Panc1 (cell line): ENCODE data around the gene P2RY8. TPM values are rescaled to one million over a fixed set of nuclear protein-coding genes. Genes with fewer than 3 reads are reported as not detected.

Experiments
- ATAC-seq: fragments of 200-7000 bp; cut with Tn5 transposase; 2 replicates; pipeline ENCODE4 v1.9.1; 2020; ENCODE audit warnings: mild to moderate bottlenecking, moderate library complexity
- BruUV-seq: library from RNA; stranded (reverse); fragments of 400-500 nt; replicated peaks from 2 replicates; lab custom pipeline; 2021; lab: Mats Ljungman, UMichigan
- CTCF ChIA-PET: fragments of 300-600 bp; sonication (Branson Sonifier 250); formaldehyde crosslinking; loops from one replicate; lab custom pipeline; 2022; ENCODE audit warnings: antibody characterized with exemption; lab: Charles Lee
- POLR2A ChIA-PET: fragments of 300-600 bp; sonication (Branson Sonifier 250); formaldehyde crosslinking; loops from one replicate; lab custom pipeline; 2022; ENCODE audit warnings: antibody characterized with exemption; lab: Charles Lee
- DNase-seq: peaks from one replicate; pipeline ENCODE4 v3.0.0-alpha.2; 2010; ENCODE audit warnings: low read depth, low spot score
- H3K27ac ChIP-seq: 2 replicates; pipeline ENCODE4 v1.5.1; 2011; ENCODE audit warnings: mild to moderate bottlenecking, low read length, inconsistent platforms
- H3K27me3 ChIP-seq: fragments of 200-500 bp; sonication (Bioruptor generic); 2 replicates; pipeline ENCODE4 v1.6.0; 2014; ENCODE audit warnings: low read length, inconsistent platforms; ENCODE audit not compliant: control insufficient read depth, insufficient read depth
- H3K36me3 ChIP-seq: fragments of 200-500 bp; sonication (Bioruptor generic); 2 replicates; pipeline ENCODE4 v1.5.1; 2014; ENCODE audit warnings: inconsistent platforms, mild to moderate bottlenecking, low read length, moderate library complexity; ENCODE audit not compliant: control insufficient read depth, insufficient read depth
- H3K4me1 ChIP-seq: 2 replicates; pipeline ENCODE4 v1.5.1; 2011; ENCODE audit warnings: inconsistent platforms, mild to moderate bottlenecking, low read length, moderate library complexity; ENCODE audit not compliant: control insufficient read depth, insufficient read depth
- H3K4me3 ChIP-seq, 2 experiments: 2 replicates each; pipeline ENCODE4 v1.5.1; 2011 to 2012; ENCODE audit warnings: low read depth in 2 of 2, low read length in 2 of 2, mild to moderate bottlenecking in 2 of 2, inconsistent platforms in 1 of 2, moderate library complexity in 1 of 2
- H3K9me3 ChIP-seq: fragments of 200-500 bp; sonication (Bioruptor generic); 2 replicates; pipeline ENCODE4 v1.5.1; 2014; ENCODE audit warnings: low read depth, mild to moderate bottlenecking, inconsistent platforms, low read length, moderate library complexity; ENCODE audit not compliant: control insufficient read depth, insufficient read depth
- POLR2AphosphoS5 ChIP-seq: IDR thresholded peaks from 2 replicates; pipeline ENCODE4 v1.6.1; 2012; ENCODE audit warnings: mild to moderate bottlenecking, low read depth, low read length, moderate library complexity
- SIN3A ChIP-seq: IDR thresholded peaks from 2 replicates; pipeline ENCODE4 v1.6.1; 2012; ENCODE audit warnings: low read depth, mild to moderate bottlenecking, low read length, moderate library complexity, borderline replicate concordance; ENCODE audit not compliant: insufficient read depth
- TCF7L2 ChIP-seq: IDR thresholded peaks from 2 replicates; pipeline ENCODE4 v1.6.1; 2011; ENCODE audit warnings: mild to moderate bottlenecking, low read depth, low read length, inconsistent platforms
- in situ Hi-C: cut with HindIII; loops from 2 replicates; pipeline ENCODE4 v1.10.0; 2016; ENCODE audit warnings: low sequenced_read_pairs, low pct_unique_long_range_greater_than_20kb
- intact Hi-C: fragments of 100-400 bp; cut with micrococcal nuclease; formaldehyde crosslinking; loops from one replicate; pipeline ENCODE4 v1.10.0; 2022; ENCODE audit not compliant: unreplicated experiment
- total RNA-seq: library from RNA; stranded (reverse); gene quantifications from one replicate; pipeline ENCODE4 v1.2.1, GENCODE V29; 2021; ENCODE audit not compliant: unreplicated experiment
- TF ChIP-seq, protein P1 (sequence below): fragments of 450-650 bp; IDR thresholded peaks from 2 replicates; pipeline ENCODE4 v1.5.1; 2017; ENCODE audit warnings: mild to moderate bottlenecking
- TF ChIP-seq, protein P2 (sequence below), 2 experiments: IDR thresholded peaks; 2 replicates each; pipeline ENCODE4 v1.6.1; 2011 to 2012; ENCODE audit warnings: low read depth in 2 of 2, control low read depth in 1 of 2, low read length in 1 of 2, mild to moderate bottlenecking in 1 of 2, moderate library complexity in 1 of 2; ENCODE audit not compliant: insufficient read depth in 1 of 2

Gene P2RY8
- total RNA-seq, 1 experiment from 2014 or later: 0.18 TPM

DNA sequence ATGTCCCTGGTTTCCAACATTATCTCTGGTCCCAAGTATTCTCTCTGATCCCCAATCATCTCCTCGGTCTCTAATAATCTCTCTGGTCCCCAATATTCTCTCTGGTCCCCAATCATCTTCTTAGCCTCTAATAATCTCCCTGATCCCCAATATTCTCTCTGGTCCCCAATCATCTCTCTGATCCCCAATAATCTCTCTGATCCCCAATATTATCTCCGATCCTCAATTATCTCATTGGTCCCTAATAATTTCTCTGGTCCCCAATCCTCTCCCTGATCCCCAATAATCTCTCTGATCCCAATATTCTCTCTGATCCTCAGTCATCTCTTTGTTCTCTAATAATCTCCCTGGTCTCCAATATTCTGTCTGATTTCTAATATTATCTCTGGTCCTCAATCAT lies 16.6 kb downstream of the P2RY8 start:
- TF ChIP-seq TCF7L2 (no peak), POLR2AphosphoS5 (no peak)
- TF ChIP-seq, protein P1, sequence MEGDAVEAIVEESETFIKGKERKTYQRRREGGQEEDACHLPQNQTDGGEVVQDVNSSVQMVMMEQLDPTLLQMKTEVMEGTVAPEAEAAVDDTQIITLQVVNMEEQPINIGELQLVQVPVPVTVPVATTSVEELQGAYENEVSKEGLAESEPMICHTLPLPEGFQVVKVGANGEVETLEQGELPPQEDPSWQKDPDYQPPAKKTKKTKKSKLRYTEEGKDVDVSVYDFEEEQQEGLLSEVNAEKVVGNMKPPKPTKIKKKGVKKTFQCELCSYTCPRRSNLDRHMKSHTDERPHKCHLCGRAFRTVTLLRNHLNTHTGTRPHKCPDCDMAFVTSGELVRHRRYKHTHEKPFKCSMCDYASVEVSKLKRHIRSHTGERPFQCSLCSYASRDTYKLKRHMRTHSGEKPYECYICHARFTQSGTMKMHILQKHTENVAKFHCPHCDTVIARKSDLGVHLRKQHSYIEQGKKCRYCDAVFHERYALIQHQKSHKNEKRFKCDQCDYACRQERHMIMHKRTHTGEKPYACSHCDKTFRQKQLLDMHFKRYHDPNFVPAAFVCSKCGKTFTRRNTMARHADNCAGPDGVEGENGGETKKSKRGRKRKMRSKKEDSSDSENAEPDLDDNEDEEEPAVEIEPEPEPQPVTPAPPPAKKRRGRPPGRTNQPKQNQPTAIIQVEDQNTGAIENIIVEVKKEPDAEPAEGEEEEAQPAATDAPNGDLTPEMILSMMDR: no peak
- H3K36me3 ChIP-seq: no peaks in the 10 kb centered on the region
- no TSS peak for BruUV-seq
- ChIA-PET POLR2A (no interaction called here), CTCF (no interaction called here)
- no peak overlapping the region for H3K27ac ChIP-seq
- no peaks in the 10 kb centered on the region for H3K9me3 ChIP-seq
- H3K27me3 ChIP-seq: no peaks in the 10 kb centered on the region
- H3K4me1 ChIP-seq: no peaks in the 10 kb centered on the region
- in situ Hi-C loops (no loop called here), intact Hi-C loops (no loop called here)
- no peak overlapping the region for H3K4me3 ChIP-seq
- ATAC-seq: no peak
- DNase-seq: no peak

DNA sequence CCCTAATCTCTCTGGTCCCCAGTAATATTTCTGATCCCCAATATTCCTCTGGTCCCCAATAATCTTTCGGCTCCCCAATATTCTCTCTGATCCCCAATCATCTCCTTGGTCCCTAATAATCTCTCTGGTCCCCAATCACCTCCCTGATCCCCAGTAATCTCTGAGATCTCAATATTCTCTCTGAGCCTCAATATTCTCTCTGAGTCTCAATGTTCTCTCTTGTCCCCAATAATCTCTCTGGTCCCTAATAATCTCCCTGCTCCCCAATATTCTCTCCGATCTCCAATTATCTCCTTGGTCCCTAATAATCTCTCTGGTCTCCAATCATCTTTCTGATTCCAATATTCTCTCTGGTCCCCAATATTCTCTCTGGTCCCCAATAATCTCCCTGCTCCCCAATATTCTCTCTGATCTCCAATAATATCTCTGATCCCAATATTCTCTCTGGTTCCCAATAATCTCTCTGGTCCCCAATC lies 17.9 kb downstream of the P2RY8 start:
- no peaks in the 10 kb centered on the region for H3K4me1 ChIP-seq
- H3K36me3 ChIP-seq: no peaks in the 10 kb centered on the region
- POLR2A ChIA-PET: no interaction called here
- H3K27ac ChIP-seq: no peak overlapping the region
- no peak for TF ChIP-seq SIN3A
- no peak for TF ChIP-seq TCF7L2
- TF ChIP-seq, protein P2, sequence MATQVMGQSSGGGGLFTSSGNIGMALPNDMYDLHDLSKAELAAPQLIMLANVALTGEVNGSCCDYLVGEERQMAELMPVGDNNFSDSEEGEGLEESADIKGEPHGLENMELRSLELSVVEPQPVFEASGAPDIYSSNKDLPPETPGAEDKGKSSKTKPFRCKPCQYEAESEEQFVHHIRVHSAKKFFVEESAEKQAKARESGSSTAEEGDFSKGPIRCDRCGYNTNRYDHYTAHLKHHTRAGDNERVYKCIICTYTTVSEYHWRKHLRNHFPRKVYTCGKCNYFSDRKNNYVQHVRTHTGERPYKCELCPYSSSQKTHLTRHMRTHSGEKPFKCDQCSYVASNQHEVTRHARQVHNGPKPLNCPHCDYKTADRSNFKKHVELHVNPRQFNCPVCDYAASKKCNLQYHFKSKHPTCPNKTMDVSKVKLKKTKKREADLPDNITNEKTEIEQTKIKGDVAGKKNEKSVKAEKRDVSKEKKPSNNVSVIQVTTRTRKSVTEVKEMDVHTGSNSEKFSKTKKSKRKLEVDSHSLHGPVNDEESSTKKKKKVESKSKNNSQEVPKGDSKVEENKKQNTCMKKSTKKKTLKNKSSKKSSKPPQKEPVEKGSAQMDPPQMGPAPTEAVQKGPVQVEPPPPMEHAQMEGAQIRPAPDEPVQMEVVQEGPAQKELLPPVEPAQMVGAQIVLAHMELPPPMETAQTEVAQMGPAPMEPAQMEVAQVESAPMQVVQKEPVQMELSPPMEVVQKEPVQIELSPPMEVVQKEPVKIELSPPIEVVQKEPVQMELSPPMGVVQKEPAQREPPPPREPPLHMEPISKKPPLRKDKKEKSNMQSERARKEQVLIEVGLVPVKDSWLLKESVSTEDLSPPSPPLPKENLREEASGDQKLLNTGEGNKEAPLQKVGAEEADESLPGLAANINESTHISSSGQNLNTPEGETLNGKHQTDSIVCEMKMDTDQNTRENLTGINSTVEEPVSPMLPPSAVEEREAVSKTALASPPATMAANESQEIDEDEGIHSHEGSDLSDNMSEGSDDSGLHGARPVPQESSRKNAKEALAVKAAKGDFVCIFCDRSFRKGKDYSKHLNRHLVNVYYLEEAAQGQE (IDR thresholded peaks at IDR 0.05; ENCODE audit: insufficient read depth in 1 of 2, low read depth in 2 of 2, low read length in 1 of 2): no peak
- TF ChIP-seq, protein P1: no peak
- TF ChIP-seq POLR2AphosphoS5: no peak
- no peaks in the 10 kb centered on the region for H3K9me3 ChIP-seq
- no TSS peak for BruUV-seq
- ATAC-seq (no peak), DNase-seq (no peak)
- CTCF ChIA-PET: no interaction called here
- in situ Hi-C loops: no loop called here
- no peaks in the 10 kb centered on the region for H3K27me3 ChIP-seq
- intact Hi-C loops: no loop called here
- no peak overlapping the region for H3K4me3 ChIP-seq
